Adrenal gland (tissue), 12 donors: ENCODE results near the gene CXCR5. TPM values are rescaled to one million over a fixed set of nuclear protein-coding genes. Genes with fewer than 3 reads are reported as not detected.

Source experiments
- DNase-seq, 7 donors: peaks; one replicate each; pipeline ENCODE4 v3.0.0-alpha.2; 2019 to 2020
- H3K27ac ChIP-seq, 5 donors: fragments of 200-600 bp; sonication (generic) in 4 of 5; 1 replicate in 3 of 5; 2 replicates in 2 of 5; pipeline versions ENCODE4 v1.5.1 to v1.8.0; 2016 to 2020; ENCODE audit warnings: mild to moderate bottlenecking in 1 of 5
- H3K27me3 ChIP-seq: fragments of 200-600 bp; 2 replicates; pipeline ENCODE4 v1.8.0; 2021
- H3K36me3 ChIP-seq, 2 donors: fragments of 200-600 bp; replicated peaks in 1 of 2; 1 replicate in 1 of 2; 2 replicates in 1 of 2; pipeline versions ENCODE4 v1.5.1 to v1.8.0; 2018 to 2022
- H3K4me1 ChIP-seq, 2 donors: fragments of 200-600 bp; replicated peaks in 1 of 2; 1 replicate in 1 of 2; 2 replicates in 1 of 2; pipeline versions ENCODE4 v1.5.1 to v1.8.0; 2018 to 2021
- H3K4me3 ChIP-seq, 4 donors: fragments of 200-600 bp; sonication (generic) in 3 of 4; one replicate each; pipeline ENCODE4 v1.5.1; 2016 to 2018
- H3K9me3 ChIP-seq, 3 donors: fragments of 200-600 bp; sonication (generic) in 1 of 3; replicated peaks in 1 of 3; 1 replicate in 2 of 3; 2 replicates in 1 of 3; pipeline versions ENCODE4 v1.5.1 to v1.8.0; 2016 to 2021
- CTCF ChIP-seq, 6 experiments: fragments of 450-650 bp in 4 of 6; fragments of 200-600 bp in 2 of 6; sonication (generic) in 1 of 6; IDR thresholded peaks; 1 replicate in 5 of 6; 2 replicates in 1 of 6; pipeline versions ENCODE4 v1.5.1 to v1.8.0; 2016 to 2021; ENCODE audit warnings: antibody characterized with exemption in 6 of 6, mild to moderate bottlenecking in 2 of 6, moderate library complexity in 1 of 6
- POLR2A ChIP-seq, 2 donors: fragments of 450-650 bp; IDR thresholded peaks; one replicate each; pipeline ENCODE4 v1.6.1; 2017; ENCODE audit warnings: antibody characterized with exemption in 2 of 2, mild to moderate bottlenecking in 2 of 2, moderate library complexity in 1 of 2
- WGBS, 4 donors: extraction: QIAGEN DNeasy Blood & Tissue Kit in 2 of 4; methylation state at CpG; one replicate each; pipeline versions ENCODE4 v1.1.5 to v1.1.7; 2013 to 2017; 5-methylcytosine and 5-hydroxymethylcytosine counted together
- intact Hi-C, 2 donors: fragments of 100-400 bp; cut with DNase I; formaldehyde crosslinking; loops; one replicate each; pipeline versions ENCODE4 v1.14.1 to v1.15.0; 2022 to 2023
- polyA plus RNA-seq, 3 donors: library from polyadenylated mRNA; stranded (reverse); fragments of 200-250 nt in 2 of 3; fragments of 350-450 nt in 1 of 3; fragmentation: Illumina TruSeq in 1 of 3; extraction: RNeasy Lipid Tissue Mini Kit (QIAGEN cat#74804) in 1 of 3; gene quantifications; one replicate each; pipeline ENCODE4 v1.2.3, GENCODE V29; 2013 to 2014
- total RNA-seq, 9 donors: library from RNA; depleted of rRNA in 4 of 9; stranded (reverse); fragments of >200 nt in 4 of 9; fragments of 120-200 nt in 1 of 9; fragmentation: NEBNext Ultra II Directional in 1 of 9; extraction: Animal tissue kit (Norgen Biotek cat#: 25700) in 1 of 9; gene quantifications; one replicate each; pipeline versions ENCODE4 v1.1.0 to v1.2.4, GENCODE V29; 2013 to 2023
- donor health status: healthy with polysubstance abuse.
- donor health status: Bipolar disorder and iron deficiency.
- donor health status: DM: yes; HTN: yes; CAD: no.
- donor health status: DM: no; HTN: no; CAD: no.
- donor health status: DM: no; HTN: no; CAD: no.
- donor health status: DM: yes; HTN: yes; CAD: no.

The CXCR5 gene
- total and polyA plus RNA-seq, 12 donors = 0.04 to 0.27 (median 0.14) TPM; not detected in 6

- peak in 3 of 7 donors; percentile 11 to 57 (median 42) for DNase-seq
- intact Hi-C loops = loop anchor here in 1 of 2 donors (10.0 kb wide), 1 partner anchor 101 kb away; the partner anchor contains the start of gene DDX6
- H3K27ac ChIP-seq = peak overlapping the region in 2 of 5 donors; percentile 8 to 14
- peaks cover 0 to 27% of the 10 kb centered on the region in 2 donors for H3K36me3 ChIP-seq
- TF ChIP-seq POLR2A (IDR thresholded peaks at IDR 0.05) (no peak), CTCF (IDR thresholded peaks at IDR 0.05) (no peak)
- no peaks in the 10 kb centered on the region for H3K27me3 ChIP-seq
- H3K9me3 ChIP-seq = no peaks in the 10 kb centered on the region
- WGBS, 4 donors = 57 to 72% (median 67%) methylated on average over 25 to 26 of the region's 26 CpGs
- H3K4me1 ChIP-seq = peaks cover 2 to 18% of the 10 kb centered on the region in 2 donors
- H3K4me3 ChIP-seq = no peak overlapping the region
These were observed 11.7 kb downstream of the CXCR5 start for GRCh38 chr11:118895093-118896039.

- peak in 3 of 7 donors; percentile 22 to 53 (median 33) for DNase-seq
- Histone ChIP-seq H3K27me3 (no peaks in the 10 kb centered on the region), H3K36me3 (peaks cover 0 to 38% of the 10 kb centered on the region in 2 donors), H3K9me3 (no peaks in the 10 kb centered on the region), H3K4me3 (no peak overlapping the region), H3K27ac (no peak overlapping the region), H3K4me1 (peaks cover 0 to 14% of the 10 kb centered on the region in 2 donors)
- intact Hi-C loops = loop anchor here in 1 of 2 donors (10.0 kb wide), 1 partner anchor 102 kb away; the partner anchor contains the start of gene DDX6
- WGBS, 4 donors = 53 to 70% (median 67%) methylated on average over 7 to 10 of the region's 10 CpGs
- no peak for TF ChIP-seq POLR2A (IDR thresholded peaks at IDR 0.05)
- TF ChIP-seq CTCF (IDR thresholded peaks at IDR 0.05) = no peak
These were observed 12.8 kb downstream of the CXCR5 start for GRCh38 chr11:118896472-118896913.

DNA sequence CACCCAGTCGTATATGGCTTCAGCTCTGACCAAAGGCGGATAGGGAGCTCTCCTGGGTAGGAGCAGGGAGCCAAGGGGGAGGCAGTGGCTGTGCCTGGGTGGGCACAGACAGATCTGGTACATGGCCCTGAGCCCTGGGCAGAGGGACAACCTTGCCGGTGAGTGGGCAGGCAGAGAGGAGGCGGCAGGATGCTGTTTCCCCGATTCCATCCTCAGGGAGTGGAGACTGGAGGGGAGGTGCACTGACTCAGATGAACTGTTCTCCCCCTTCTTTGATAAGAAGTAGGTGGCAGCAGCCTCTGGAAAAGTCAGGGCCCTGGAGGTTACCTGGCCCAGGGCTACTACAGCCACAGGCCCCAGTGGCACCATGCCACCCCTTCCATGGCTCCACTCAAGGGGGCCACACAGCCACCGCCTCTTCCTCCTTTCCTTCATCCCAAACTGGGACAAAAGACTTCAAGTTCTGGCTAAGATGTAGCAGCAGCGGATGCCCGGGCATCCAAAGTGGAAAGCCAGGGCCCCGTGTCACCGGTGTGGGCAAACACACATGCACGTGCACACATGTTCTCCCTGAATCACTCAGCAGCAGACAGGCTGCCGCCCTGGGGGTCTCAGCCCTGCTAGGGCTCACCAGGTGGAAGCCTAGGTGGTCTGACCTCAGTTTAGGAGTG, 13.4 kb downstream of the CXCR5 start:
- H3K27ac ChIP-seq = no peak overlapping the region
- no peak for TF ChIP-seq POLR2A (IDR thresholded peaks at IDR 0.05)
- no peak for TF ChIP-seq CTCF (IDR thresholded peaks at IDR 0.05)
- no peaks in the 10 kb centered on the region for H3K9me3 ChIP-seq
- H3K36me3 ChIP-seq = peaks cover 0 to 43% of the 10 kb centered on the region in 2 donors
- intact Hi-C loops = loop anchor here in 1 of 2 donors (10.0 kb wide), 1 partner anchor 102 kb away; the partner anchor contains the start of gene DDX6
- H3K4me3 ChIP-seq = no peak overlapping the region
- 58 to 75% (median 69%) methylated on average over 2 to 12 of the region's 12 CpGs for WGBS, 4 donors
- peaks cover 0 to 14% of the 10 kb centered on the region in 2 donors for H3K4me1 ChIP-seq
- DNase-seq = peak in 1 of 7 donors; percentile 53
- H3K27me3 ChIP-seq = no peaks in the 10 kb centered on the region
